ENCODE results near the gene NCOA6. TPM values are rescaled to one million over a fixed set of nuclear protein-coding genes. Genes with fewer than 3 reads are reported as not detected.

The NCOA6 gene
- total RNA-seq, 1 donor from 2014 or later, result 45.6 TPM

DNA sequence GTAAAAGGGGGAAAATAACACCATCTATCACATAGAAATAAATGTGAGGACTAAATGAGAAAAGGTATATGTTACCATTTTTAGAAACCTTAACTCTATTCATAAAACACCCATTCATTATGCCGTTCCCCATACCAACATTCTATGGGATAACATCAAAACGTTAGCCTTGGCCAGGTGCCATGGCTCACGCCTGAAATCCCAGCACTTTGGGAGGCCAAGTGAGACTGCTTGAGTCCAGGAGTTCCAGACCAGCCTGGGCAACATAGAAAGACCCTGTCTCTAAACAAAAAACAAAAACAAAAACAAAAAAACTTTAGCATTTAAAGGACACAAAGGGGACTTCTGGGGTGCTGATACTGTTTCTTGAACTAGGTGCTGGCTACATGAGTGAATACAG lies 149.9 kb downstream of the NCOA6 start:
- Mint-ChIP-seq H3K27ac (ENCODE audit: unreplicated experiment) (no peak overlapping the region), H3K4me1 (ENCODE audit: low read depth, unreplicated experiment) (peaks cover 6% of the 10 kb centered on the region), H3K4me3 (ENCODE audit: unreplicated experiment) (peak overlapping the region; percentile 97), H3K36me3 (ENCODE audit: unreplicated experiment) (no peaks in the 10 kb centered on the region), H3K9me3 (ENCODE audit: unreplicated experiment) (no peaks in the 10 kb centered on the region), H3K27me3 (ENCODE audit: unreplicated experiment) (peaks cover 2% of the 10 kb centered on the region)
- TF ChIP-seq, protein P1, sequence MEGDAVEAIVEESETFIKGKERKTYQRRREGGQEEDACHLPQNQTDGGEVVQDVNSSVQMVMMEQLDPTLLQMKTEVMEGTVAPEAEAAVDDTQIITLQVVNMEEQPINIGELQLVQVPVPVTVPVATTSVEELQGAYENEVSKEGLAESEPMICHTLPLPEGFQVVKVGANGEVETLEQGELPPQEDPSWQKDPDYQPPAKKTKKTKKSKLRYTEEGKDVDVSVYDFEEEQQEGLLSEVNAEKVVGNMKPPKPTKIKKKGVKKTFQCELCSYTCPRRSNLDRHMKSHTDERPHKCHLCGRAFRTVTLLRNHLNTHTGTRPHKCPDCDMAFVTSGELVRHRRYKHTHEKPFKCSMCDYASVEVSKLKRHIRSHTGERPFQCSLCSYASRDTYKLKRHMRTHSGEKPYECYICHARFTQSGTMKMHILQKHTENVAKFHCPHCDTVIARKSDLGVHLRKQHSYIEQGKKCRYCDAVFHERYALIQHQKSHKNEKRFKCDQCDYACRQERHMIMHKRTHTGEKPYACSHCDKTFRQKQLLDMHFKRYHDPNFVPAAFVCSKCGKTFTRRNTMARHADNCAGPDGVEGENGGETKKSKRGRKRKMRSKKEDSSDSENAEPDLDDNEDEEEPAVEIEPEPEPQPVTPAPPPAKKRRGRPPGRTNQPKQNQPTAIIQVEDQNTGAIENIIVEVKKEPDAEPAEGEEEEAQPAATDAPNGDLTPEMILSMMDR (IDR thresholded peaks at IDR 0.05; ENCODE audit: partially characterized antibody, unreplicated experiment), result no peak
- no peak for DNase-seq

DNA sequence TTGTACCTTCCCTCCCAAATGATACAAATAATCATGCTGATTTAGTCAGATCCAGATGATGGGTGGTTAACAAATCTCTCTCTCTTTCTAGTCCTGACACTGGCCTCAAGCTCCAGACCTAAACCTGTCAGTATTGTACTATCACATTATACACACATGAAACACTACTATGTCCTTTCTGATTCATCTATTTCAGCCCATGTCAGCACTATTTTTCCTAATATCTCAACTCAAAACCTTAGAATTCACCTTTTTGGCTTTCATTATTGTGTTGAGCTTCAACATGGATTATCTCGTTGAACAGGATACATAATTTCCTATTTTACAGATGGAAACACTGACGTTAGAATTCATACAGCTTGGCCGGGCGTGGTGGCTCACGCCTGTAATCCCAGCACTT lies 152.0 kb downstream of the NCOA6 start:
- Mint-ChIP-seq H3K4me1 (ENCODE audit: low read depth, unreplicated experiment) (peaks cover 6% of the 10 kb centered on the region), H3K27ac (ENCODE audit: unreplicated experiment) (no peak overlapping the region), H3K36me3 (ENCODE audit: unreplicated experiment) (no peaks in the 10 kb centered on the region), H3K27me3 (ENCODE audit: unreplicated experiment) (peaks cover 2% of the 10 kb centered on the region), H3K9me3 (ENCODE audit: unreplicated experiment) (no peaks in the 10 kb centered on the region), H3K4me3 (ENCODE audit: unreplicated experiment) (no peak overlapping the region)
- TF ChIP-seq, protein P1 (IDR thresholded peaks at IDR 0.05; ENCODE audit: partially characterized antibody, unreplicated experiment), result no peak
- DNase-seq, result no peak

DNA sequence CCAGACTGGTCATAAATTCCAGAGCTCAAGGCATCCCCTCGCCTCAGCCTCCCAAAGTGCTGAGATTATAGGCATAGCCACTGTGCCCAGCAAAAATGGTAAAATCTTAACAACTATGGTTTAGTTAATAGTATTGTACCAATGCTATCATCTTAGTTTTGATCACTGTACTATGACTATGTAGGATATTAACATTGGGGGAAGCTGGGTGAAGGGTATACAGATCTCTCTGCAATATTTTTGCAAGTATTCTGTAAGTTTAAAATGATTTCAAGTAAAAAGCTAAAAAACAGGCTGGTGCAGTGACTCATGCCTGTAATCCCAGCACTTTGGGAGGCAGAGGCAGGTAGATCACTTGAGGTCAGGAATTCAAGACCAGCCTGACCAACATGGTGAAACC lies 156.4 kb downstream of the NCOA6 start:
- no peak overlapping the region for H3K4me3 Mint-ChIP-seq (ENCODE audit: unreplicated experiment)
- no peak overlapping the region for H3K27ac Mint-ChIP-seq (ENCODE audit: unreplicated experiment)
- peaks cover 2% of the 10 kb centered on the region for H3K9me3 Mint-ChIP-seq (ENCODE audit: unreplicated experiment)
- DNase-seq, result no peak
- H3K36me3 Mint-ChIP-seq (ENCODE audit: unreplicated experiment), result no peaks in the 10 kb centered on the region
- TF ChIP-seq, protein P1 (IDR thresholded peaks at IDR 0.05; ENCODE audit: partially characterized antibody, unreplicated experiment), result no peak
- no peaks in the 10 kb centered on the region for H3K4me1 Mint-ChIP-seq (ENCODE audit: low read depth, unreplicated experiment)
- H3K27me3 Mint-ChIP-seq (ENCODE audit: unreplicated experiment), result no peaks in the 10 kb centered on the region

Other genes with a start within 250 kb of the NCOA6 start
- gene PIGU, start 148.6 kb downstream of the NCOA6 start, total RNA-seq (ENCODE audit: unreplicated experiment), result 19.4 TPM
- gene TP53INP2, start 121.3 kb downstream of the NCOA6 start, total RNA-seq (ENCODE audit: unreplicated experiment), result 178 TPM
- gene GGT7, start 47.2 kb upstream of the NCOA6 start, total RNA-seq (ENCODE audit: unreplicated experiment), result 81.9 TPM
- gene ACSS2, start 51.0 kb upstream of the NCOA6 start, total RNA-seq (ENCODE audit: unreplicated experiment), result 53.3 TPM
- 28.2 TPM for gene GSS, start 130.2 kb upstream of the NCOA6 start, total RNA-seq (ENCODE audit: unreplicated experiment)
- gene MYH7B, start 130.2 kb upstream of the NCOA6 start, total RNA-seq (ENCODE audit: unreplicated experiment), result 1.5 TPM